ENCODE results near the gene PCDHGA1.

The PCDHGA1 gene

GRCh38 chr5:141547488-141547887, 217.2 kb downstream of the PCDHGA1 start:
- peak; percentile 22 for DNase-seq

- no peak for DNase-seq
Observed at GRCh38 chr5:141547921-141548320, 217.6 kb downstream of the PCDHGA1 start.

GRCh38 chr5:141557681-141558136, 227.4 kb downstream of the PCDHGA1 start:
- DNase-seq = peak; percentile 99

- DNase-seq = peak; percentile 18
Observed at GRCh38 chr5:141558150-141558549, 227.8 kb downstream of the PCDHGA1 start.

GRCh38 chr5:141559461-141559860, 229.1 kb downstream of the PCDHGA1 start:
- peak; percentile 56 for DNase-seq

GRCh38 chr5:141560151-141560550, 229.8 kb downstream of the PCDHGA1 start:
- DNase-seq = peak; percentile 7

GRCh38 chr5:141560725-141561483, 230.6 kb downstream of the PCDHGA1 start:
- peak; percentile 98 for DNase-seq
